ENCODE measurements around the gene OR2L13.

DNA sequence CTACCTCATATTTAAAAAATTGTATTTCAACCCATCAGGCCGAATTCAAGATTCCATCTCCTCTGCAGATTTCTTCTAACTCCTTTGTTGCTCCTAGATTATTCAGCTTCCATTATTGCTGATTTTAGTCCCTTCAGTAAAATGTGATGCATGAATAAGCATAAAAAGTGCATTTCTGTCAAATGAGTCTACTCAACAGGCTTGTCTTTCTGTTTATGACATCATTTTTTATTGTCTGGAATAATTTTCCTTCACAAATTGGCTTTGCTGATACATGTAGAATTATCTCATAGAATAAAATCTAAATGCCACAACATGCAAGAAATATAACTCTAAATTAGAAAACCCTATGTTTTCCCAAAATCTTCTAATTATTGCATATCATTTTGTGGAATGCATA, 48.3 kb downstream of the OR2L13 start:
- TF ChIP-seq, protein P1, sequence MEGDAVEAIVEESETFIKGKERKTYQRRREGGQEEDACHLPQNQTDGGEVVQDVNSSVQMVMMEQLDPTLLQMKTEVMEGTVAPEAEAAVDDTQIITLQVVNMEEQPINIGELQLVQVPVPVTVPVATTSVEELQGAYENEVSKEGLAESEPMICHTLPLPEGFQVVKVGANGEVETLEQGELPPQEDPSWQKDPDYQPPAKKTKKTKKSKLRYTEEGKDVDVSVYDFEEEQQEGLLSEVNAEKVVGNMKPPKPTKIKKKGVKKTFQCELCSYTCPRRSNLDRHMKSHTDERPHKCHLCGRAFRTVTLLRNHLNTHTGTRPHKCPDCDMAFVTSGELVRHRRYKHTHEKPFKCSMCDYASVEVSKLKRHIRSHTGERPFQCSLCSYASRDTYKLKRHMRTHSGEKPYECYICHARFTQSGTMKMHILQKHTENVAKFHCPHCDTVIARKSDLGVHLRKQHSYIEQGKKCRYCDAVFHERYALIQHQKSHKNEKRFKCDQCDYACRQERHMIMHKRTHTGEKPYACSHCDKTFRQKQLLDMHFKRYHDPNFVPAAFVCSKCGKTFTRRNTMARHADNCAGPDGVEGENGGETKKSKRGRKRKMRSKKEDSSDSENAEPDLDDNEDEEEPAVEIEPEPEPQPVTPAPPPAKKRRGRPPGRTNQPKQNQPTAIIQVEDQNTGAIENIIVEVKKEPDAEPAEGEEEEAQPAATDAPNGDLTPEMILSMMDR (IDR thresholded peaks at IDR 0.05): no peak
- TF ChIP-seq POLR2AphosphoS5 (IDR thresholded peaks at IDR 0.05) (no peak), POLR2A (IDR thresholded peaks at IDR 0.05) (no peak)
